Suprapubic skin (tissue), 4 donors: Measurements from ENCODE around the gene PRRX2.

ENCODE experiments used
- CTCF ChIP-seq, 2 donors: fragments of 200-600 bp in 1 of 2; fragments of 450-650 bp in 1 of 2; sonication (generic) in 1 of 2; IDR thresholded peaks; one replicate each; pipeline ENCODE4 v1.5.1; 2016 to 2019; ENCODE audit warnings: antibody characterized with exemption in 2 of 2, mild to moderate bottlenecking in 1 of 2, moderate library complexity in 1 of 2
- EP300 ChIP-seq: sonication (generic); formaldehyde crosslinking; IDR thresholded peaks from one replicate; pipeline ENCODE4 v1.6.1; 2017; ENCODE audit warnings: antibody characterized with exemption
- POLR2AphosphoS5 ChIP-seq, 3 donors: sonication (generic); formaldehyde crosslinking; IDR thresholded peaks; one replicate each; pipeline ENCODE4 v1.6.1; 2017; ENCODE audit warnings: antibody characterized with exemption in 3 of 3

GRCh38 chr9:129631674-129632129 is 33.7 kb upstream of the PRRX2 start:
- no peak for TF ChIP-seq POLR2AphosphoS5 (IDR thresholded peaks at IDR 0.05)
- no peak for TF ChIP-seq CTCF (IDR thresholded peaks at IDR 0.05)
- TF ChIP-seq EP300 = no peak
